ENCODE results near the gene PTHLH. TPM values are rescaled to one million over a fixed set of nuclear protein-coding genes. Genes with fewer than 3 reads are reported as not detected.

Gene PTHLH
- total RNA-seq, 1 donor = 4.3 TPM

- no peak for TF ChIP-seq CTCF (IDR thresholded peaks at IDR 0.05; ENCODE audit: insufficient read depth, low read length)
- DNase-seq (ENCODE audit: low read depth) = no peak
- no peak overlapping the region for H3K4me3 ChIP-seq (ENCODE audit: low read depth, low read length)
These were observed 22.9 kb upstream of the PTHLH start for GRCh38 chr12:27995406-27995805.

GRCh38 chr12:27988594-27989233, 16.2 kb upstream of the PTHLH start:
- H3K4me3 ChIP-seq (ENCODE audit: low read depth, low read length) = no peak overlapping the region
- no peak for DNase-seq (ENCODE audit: low read depth)
- no peak for TF ChIP-seq CTCF (IDR thresholded peaks at IDR 0.05; ENCODE audit: insufficient read depth, low read length)

GRCh38 chr12:27987331-27987730, 14.8 kb upstream of the PTHLH start:
- no peak for DNase-seq (ENCODE audit: low read depth)
- H3K4me3 ChIP-seq (ENCODE audit: low read depth, low read length) = no peak overlapping the region
- TF ChIP-seq CTCF (IDR thresholded peaks at IDR 0.05; ENCODE audit: insufficient read depth, low read length) = no peak

- H3K4me3 ChIP-seq (ENCODE audit: low read depth, low read length) = no peak overlapping the region
- no peak for TF ChIP-seq CTCF (IDR thresholded peaks at IDR 0.05; ENCODE audit: insufficient read depth, low read length)
- DNase-seq (ENCODE audit: low read depth) = peak; percentile 81
These were observed 11.7 kb upstream of the PTHLH start for GRCh38 chr12:27984275-27984674.

GRCh38 chr12:27982951-27983350, 10.4 kb upstream of the PTHLH start:
- peak; percentile 66 for DNase-seq (ENCODE audit: low read depth)
- H3K4me3 ChIP-seq (ENCODE audit: low read depth, low read length) = no peak overlapping the region
- TF ChIP-seq CTCF (IDR thresholded peaks at IDR 0.05; ENCODE audit: insufficient read depth, low read length) = no peak

GRCh38 chr12:27982385-27982784, 9.9 kb upstream of the PTHLH start:
- H3K4me3 ChIP-seq (ENCODE audit: low read depth, low read length) = no peak overlapping the region
- no peak for TF ChIP-seq CTCF (IDR thresholded peaks at IDR 0.05; ENCODE audit: insufficient read depth, low read length)
- peak; percentile 50 for DNase-seq (ENCODE audit: low read depth)

- DNase-seq (ENCODE audit: low read depth) = peak; percentile 27
These were observed 9.3 kb upstream of the PTHLH start for GRCh38 chr12:27981874-27982273.

More at GRCh38 chr12:27981874-27982273, 9.3 kb upstream of the PTHLH start:
- no peak for TF ChIP-seq CTCF (IDR thresholded peaks at IDR 0.05; ENCODE audit: insufficient read depth, low read length)
- no peak overlapping the region for H3K4me3 ChIP-seq (ENCODE audit: low read depth, low read length)

Measured in fibroblast of the aortic adventitia (primary cell).